SK-N-SH treated with all-trans-retinoic acid at 6 μM for 48 hours (cell line): ENCODE measurements around the gene CHST13.

Experiments used
- ARNTL ChIP-seq: fragments of 450-650 bp; formaldehyde crosslinking; IDR thresholded peaks from 2 replicates; pipeline ENCODE4 v1.5.0; 2020; ENCODE audit warnings: low read depth, mild to moderate bottlenecking, moderate library complexity, borderline replicate concordance
- CREB5 ChIP-seq: fragments of 250-450 bp; sonication (Bioruptor Pico); IDR thresholded peaks from 2 replicates; pipeline ENCODE4 v1.5.1; 2020; ENCODE audit warnings: low read depth, mild to moderate bottlenecking, moderate library complexity
- CSDC2 ChIP-seq: fragments of 250-450 bp; sonication (Bioruptor Pico); IDR thresholded peaks from 2 replicates; pipeline ENCODE4 v1.5.0; 2020; ENCODE audit warnings: mild to moderate bottlenecking, moderate library complexity
- CSRNP3 ChIP-seq: fragments of 250-450 bp; sonication (Bioruptor Pico); IDR thresholded peaks from 2 replicates; pipeline ENCODE4 v1.5.1; 2021; ENCODE audit warnings: mild to moderate bottlenecking, moderate library complexity
- GLIS3 ChIP-seq: fragments of 250-450 bp; sonication (Bioruptor Pico); IDR thresholded peaks from 2 replicates; pipeline ENCODE4 v1.5.0; 2020; ENCODE audit warnings: mild to moderate bottlenecking, moderate library complexity
- ISL1 ChIP-seq: fragments of 250-450 bp; sonication (Bioruptor Pico); IDR thresholded peaks from 2 replicates; pipeline ENCODE4 v2.1.2; 2022; ENCODE audit warnings: mild to moderate bottlenecking, moderate library complexity
- PATZ1 ChIP-seq: fragments of 250-450 bp; sonication (Bioruptor Pico); IDR thresholded peaks from 2 replicates; pipeline ENCODE4 v1.8.0; 2020; ENCODE audit warnings: mild to moderate bottlenecking, moderate library complexity, borderline replicate concordance
- PPARA ChIP-seq: fragments of 250-450 bp; sonication (Bioruptor Pico); IDR thresholded peaks from 2 replicates; pipeline ENCODE4 v1.5.0; 2020; ENCODE audit warnings: mild to moderate bottlenecking, borderline replicate concordance
- RARB ChIP-seq: fragments of 250-450 bp; sonication (Bioruptor Pico); IDR thresholded peaks from 2 replicates; pipeline ENCODE4 v1.8.0; 2021; ENCODE audit warnings: mild to moderate bottlenecking, moderate library complexity
- SNAI2 ChIP-seq: fragments of 250-450 bp; sonication (Bioruptor Pico); IDR thresholded peaks from 2 replicates; pipeline ENCODE4 v1.5.0; 2020; ENCODE audit warnings: mild to moderate bottlenecking, moderate library complexity
- TSHZ2 ChIP-seq: fragments of 250-450 bp; sonication (Bioruptor Pico); IDR thresholded peaks from 2 replicates; pipeline ENCODE4 v1.5.0; 2020; ENCODE audit warnings: mild to moderate bottlenecking, moderate library complexity
- ZFP3 ChIP-seq: fragments of 250-450 bp; sonication (Bioruptor Pico); IDR thresholded peaks from 2 replicates; pipeline ENCODE4 v1.5.0; 2020; ENCODE audit warnings: mild to moderate bottlenecking, moderate library complexity
- ZFP30 ChIP-seq: fragments of 450-650 bp; formaldehyde crosslinking; IDR thresholded peaks from 2 replicates; pipeline ENCODE4 v1.5.0; 2022; ENCODE audit warnings: mild to moderate bottlenecking, moderate library complexity
- ZNF565 ChIP-seq: fragments of 450-650 bp; formaldehyde crosslinking; conservative IDR thresholded peaks from 2 replicates; pipeline ENCODE4 v1.5.0; 2020; ENCODE audit warnings: low read depth, mild to moderate bottlenecking, moderate library complexity

GRCh38 chr3:126548556-126549466, 24.9 kb downstream of the CHST13 start:
- TF ChIP-seq PATZ1 (CRISPR knock-in tag): no peak
- TF ChIP-seq ZFP30 (CRISPR knock-in tag): no peak
- no peak for TF ChIP-seq RARB (CRISPR knock-in tag)
- no peak for TF ChIP-seq GLIS3 (CRISPR knock-in tag)
- TF ChIP-seq ZFP3: no peak
- TF ChIP-seq PPARA (CRISPR knock-in tag): no peak
- no peak for TF ChIP-seq ISL1 (CRISPR knock-in tag)
- no peak for TF ChIP-seq ZNF565 (CRISPR knock-in tag)
- TF ChIP-seq ARNTL (CRISPR knock-in tag): no peak
- TF ChIP-seq TSHZ2 (CRISPR knock-in tag): no peak
- TF ChIP-seq CSDC2 (CRISPR knock-in tag): no peak
- no peak for TF ChIP-seq SNAI2
- no peak for TF ChIP-seq CSRNP3 (CRISPR knock-in tag)
- no peak for TF ChIP-seq CREB5 (CRISPR knock-in tag)
